ENCODE measurements around the gene ARHGEF9. TPM values are rescaled to one million over a fixed set of nuclear protein-coding genes. Genes with fewer than 3 reads are reported as not detected.

ARHGEF9 gene
- total RNA-seq, 2 experiments from 2014 or later: 16.5 to 19.4 TPM

GRCh38 chrX:63768760-63769159 lies 16.3 kb downstream of the ARHGEF9 start:
- CTCF ChIA-PET: no interaction called here
- H3K9me3 Mint-ChIP-seq: peaks cover 4% of the 10 kb centered on the region
- no peak overlapping the region for H3K27ac Mint-ChIP-seq
- DNase-seq (no peak), ATAC-seq (no peak)
- intact Hi-C loops (cut with micrococcal nuclease): no loop called here
- POLR2A ChIA-PET: no interaction called here
- no peak overlapping the region for H3K4me3 Mint-ChIP-seq
- H3K4me1 Mint-ChIP-seq (ENCODE audit: low read depth): no peaks in the 10 kb centered on the region
- no peaks in the 10 kb centered on the region for H3K27me3 Mint-ChIP-seq
- TF ChIP-seq CTCF (IDR thresholded peaks at IDR 0.05): no peak
- no peaks in the 10 kb centered on the region for H3K36me3 Mint-ChIP-seq (ENCODE audit: low read depth)

- no peak for TF ChIP-seq CTCF (IDR thresholded peaks at IDR 0.05)
- intact Hi-C loops (cut with micrococcal nuclease): no loop called here
- Mint-ChIP-seq H3K9me3 (peaks cover 4% of the 10 kb centered on the region), H3K4me1 (ENCODE audit: low read depth) (peaks cover 6% of the 10 kb centered on the region), H3K27ac (no peak overlapping the region), H3K4me3 (no peak overlapping the region), H3K36me3 (ENCODE audit: low read depth) (no peaks in the 10 kb centered on the region), H3K27me3 (no peaks in the 10 kb centered on the region)
- no peak for ATAC-seq
- ChIA-PET CTCF (no interaction called here), POLR2A (no interaction called here)
- no peak for DNase-seq
Measured at GRCh38 chrX:63765712-63766111, 19.3 kb downstream of the ARHGEF9 start.

- H3K36me3 Mint-ChIP-seq (ENCODE audit: low read depth): no peaks in the 10 kb centered on the region
- no peak overlapping the region for H3K4me3 Mint-ChIP-seq
- no peak for ATAC-seq
- H3K9me3 Mint-ChIP-seq: peaks cover 4% of the 10 kb centered on the region
- H3K4me1 Mint-ChIP-seq (ENCODE audit: low read depth): peaks cover 6% of the 10 kb centered on the region
- CTCF ChIA-PET: no interaction called here
- DNase-seq: no peak
- POLR2A ChIA-PET: no interaction called here
- H3K27ac Mint-ChIP-seq: no peak overlapping the region
- no peak for TF ChIP-seq CTCF (IDR thresholded peaks at IDR 0.05)
- intact Hi-C loops (cut with micrococcal nuclease): no loop called here
- no peaks in the 10 kb centered on the region for H3K27me3 Mint-ChIP-seq
Measured at GRCh38 chrX:63764946-63765345, 20.1 kb downstream of the ARHGEF9 start.

- Mint-ChIP-seq H3K9me3 (no peaks in the 10 kb centered on the region), H3K27me3 (no peaks in the 10 kb centered on the region), H3K27ac (peak overlapping the region; percentile 30), H3K4me1 (ENCODE audit: low read depth) (peaks cover 12% of the 10 kb centered on the region), H3K4me3 (no peak overlapping the region), H3K36me3 (ENCODE audit: low read depth) (no peaks in the 10 kb centered on the region)
- CTCF ChIA-PET: interaction anchor here (0.8 to 2.7 kb wide), 4 partner anchors 9 to 100 kb away, joined by 3 to 10 read pairs (median 4); no protein-coding TSS in a partner anchor
- intact Hi-C loops (cut with micrococcal nuclease): no loop called here
- POLR2A ChIA-PET: interaction anchor here (1.0 kb wide), 1 partner anchor 9 kb away, joined by 3 read pairs; no protein-coding TSS in a partner anchor
- DNase-seq (no peak), ATAC-seq (peak; percentile 58)
- peak; percentile 32 for TF ChIP-seq CTCF (IDR thresholded peaks at IDR 0.05)
Measured at GRCh38 chrX:63761639-63762038, 23.4 kb downstream of the ARHGEF9 start.

GRCh38 chrX:63758011-63758410 lies 27.0 kb downstream of the ARHGEF9 start:
- CTCF ChIA-PET: interaction anchor here (1.1 to 1.4 kb wide), 2 partner anchors 19 to 71 kb away, joined by 3 to 5 read pairs; no protein-coding TSS in a partner anchor
- no peaks in the 10 kb centered on the region for H3K9me3 Mint-ChIP-seq
- no peak for ATAC-seq
- H3K27ac Mint-ChIP-seq: no peak overlapping the region
- no peaks in the 10 kb centered on the region for H3K27me3 Mint-ChIP-seq
- POLR2A ChIA-PET: no interaction called here
- intact Hi-C loops (cut with micrococcal nuclease): no loop called here
- H3K4me1 Mint-ChIP-seq (ENCODE audit: low read depth): peaks cover 26% of the 10 kb centered on the region
- H3K4me3 Mint-ChIP-seq: no peak overlapping the region
- H3K36me3 Mint-ChIP-seq (ENCODE audit: low read depth): no peaks in the 10 kb centered on the region
- no peak for TF ChIP-seq CTCF (IDR thresholded peaks at IDR 0.05)
- no peak for DNase-seq

Data from activated CD8-positive, alpha-beta T cell treated with anti-CD3 and anti-CD28 coated beads for 36 hours (primary cell).